ENCODE data around the gene WDR64.

The WDR64 gene

GRCh38 chr1:241749041-241749944 lies 97.2 kb downstream of the WDR64 start:
- TF ChIP-seq, protein P1, sequence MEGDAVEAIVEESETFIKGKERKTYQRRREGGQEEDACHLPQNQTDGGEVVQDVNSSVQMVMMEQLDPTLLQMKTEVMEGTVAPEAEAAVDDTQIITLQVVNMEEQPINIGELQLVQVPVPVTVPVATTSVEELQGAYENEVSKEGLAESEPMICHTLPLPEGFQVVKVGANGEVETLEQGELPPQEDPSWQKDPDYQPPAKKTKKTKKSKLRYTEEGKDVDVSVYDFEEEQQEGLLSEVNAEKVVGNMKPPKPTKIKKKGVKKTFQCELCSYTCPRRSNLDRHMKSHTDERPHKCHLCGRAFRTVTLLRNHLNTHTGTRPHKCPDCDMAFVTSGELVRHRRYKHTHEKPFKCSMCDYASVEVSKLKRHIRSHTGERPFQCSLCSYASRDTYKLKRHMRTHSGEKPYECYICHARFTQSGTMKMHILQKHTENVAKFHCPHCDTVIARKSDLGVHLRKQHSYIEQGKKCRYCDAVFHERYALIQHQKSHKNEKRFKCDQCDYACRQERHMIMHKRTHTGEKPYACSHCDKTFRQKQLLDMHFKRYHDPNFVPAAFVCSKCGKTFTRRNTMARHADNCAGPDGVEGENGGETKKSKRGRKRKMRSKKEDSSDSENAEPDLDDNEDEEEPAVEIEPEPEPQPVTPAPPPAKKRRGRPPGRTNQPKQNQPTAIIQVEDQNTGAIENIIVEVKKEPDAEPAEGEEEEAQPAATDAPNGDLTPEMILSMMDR (IDR thresholded peaks at IDR 0.05; ENCODE audit: borderline replicate concordance, insufficient read depth, low read depth, low read length), result no peak
- no peak overlapping the region for H3K4me3 ChIP-seq (ENCODE audit: low read depth, low read length)

- TF ChIP-seq, protein P1 (IDR thresholded peaks at IDR 0.05; ENCODE audit: borderline replicate concordance, insufficient read depth, low read depth, low read length), result no peak
- H3K4me3 ChIP-seq (ENCODE audit: low read depth, low read length), result no peak overlapping the region
Measured at GRCh38 chr1:241749945-241750695, 98.0 kb downstream of the WDR64 start.

- H3K4me3 ChIP-seq (ENCODE audit: low read depth, low read length), result no peak overlapping the region
- TF ChIP-seq, protein P1 (IDR thresholded peaks at IDR 0.05; ENCODE audit: borderline replicate concordance, insufficient read depth, low read depth, low read length), result no peak
Measured at GRCh38 chr1:241751524-241751923, 99.4 kb downstream of the WDR64 start.

DNA sequence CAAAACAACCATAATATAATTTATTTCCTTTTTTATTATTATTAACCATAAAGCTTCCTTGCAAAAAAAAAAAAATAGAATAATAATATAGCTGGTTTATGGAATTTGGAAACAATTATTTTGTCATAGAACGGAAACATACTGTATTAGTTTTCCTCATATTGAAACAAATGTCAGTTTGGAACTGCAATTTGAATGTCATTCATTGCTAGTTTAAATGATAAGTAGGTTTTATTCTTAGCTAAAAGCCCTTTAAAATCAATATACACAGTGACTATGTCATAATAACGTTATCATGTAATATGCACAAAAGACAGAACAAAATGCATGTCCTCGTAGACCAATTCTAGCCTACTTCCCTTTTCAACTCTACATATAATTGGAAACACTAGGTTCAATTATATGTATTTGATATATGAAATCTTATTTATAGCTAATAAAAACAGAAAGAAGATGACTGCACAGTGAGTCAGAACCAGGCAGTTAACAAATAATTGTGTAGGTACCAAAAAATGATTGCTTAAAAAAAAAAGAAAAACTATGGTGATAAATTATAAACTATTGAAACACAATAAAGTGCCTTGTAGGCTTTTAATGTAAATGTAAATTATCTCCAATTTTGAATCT lies 110.7 kb downstream of the WDR64 start:
- TF ChIP-seq, protein P1 (IDR thresholded peaks at IDR 0.05; ENCODE audit: borderline replicate concordance, insufficient read depth, low read depth, low read length), result no peak
- no peak overlapping the region for H3K4me3 ChIP-seq (ENCODE audit: low read depth, low read length)

DNA sequence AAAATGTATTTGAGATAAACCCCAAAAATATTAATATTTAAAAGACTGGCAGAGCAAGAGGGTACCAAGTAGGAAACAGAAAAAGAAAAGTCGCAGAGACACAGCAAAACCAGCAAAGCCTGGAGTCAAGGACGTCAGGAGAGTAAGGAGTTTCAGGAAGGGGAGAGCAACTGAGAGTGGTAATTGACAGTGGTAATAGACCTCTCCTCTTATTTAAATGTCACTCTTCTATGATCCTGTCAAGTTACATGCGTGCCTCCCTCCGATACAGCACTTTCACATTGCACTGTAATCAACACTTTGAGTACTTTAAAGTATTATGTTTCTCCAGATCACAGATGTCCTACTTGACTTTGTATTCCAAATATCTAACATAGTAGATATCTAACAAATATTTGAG lies 113.3 kb downstream of the WDR64 start:
- TF ChIP-seq, protein P1 (IDR thresholded peaks at IDR 0.05; ENCODE audit: borderline replicate concordance, insufficient read depth, low read depth, low read length), result no peak
- H3K4me3 ChIP-seq (ENCODE audit: low read depth, low read length), result no peak overlapping the region

- TF ChIP-seq, protein P1 (IDR thresholded peaks at IDR 0.05; ENCODE audit: borderline replicate concordance, insufficient read depth, low read depth, low read length), result no peak
- H3K4me3 ChIP-seq (ENCODE audit: low read depth, low read length), result no peak overlapping the region
Measured at GRCh38 chr1:241767737-241768136, 115.7 kb downstream of the WDR64 start.
